ENCODE measurements around the gene TMEM44.

The TMEM44 gene

GRCh38 chr3:194633349-194634004 lies at the start of gene TMEM44:
Gene TMEM44 (minus strand): TSS chr3:194633419. CDS start chr3:194633215, 204 bp downstream.
- DNase-seq = peak in 27 of 56 donors; percentile 12 to 59 (median 28)

- peak in 46 of 56 donors; percentile 22 to 86 (median 57) for DNase-seq
Observed at GRCh38 chr3:194682694-194683310, 49.6 kb upstream of the TMEM44 start.

GRCh38 chr3:194682189-194682693 lies 49.0 kb upstream of the TMEM44 start:
- DNase-seq = no peak

- no peak for DNase-seq
Observed at GRCh38 chr3:194680888-194681615, 47.8 kb upstream of the TMEM44 start.

DNA sequence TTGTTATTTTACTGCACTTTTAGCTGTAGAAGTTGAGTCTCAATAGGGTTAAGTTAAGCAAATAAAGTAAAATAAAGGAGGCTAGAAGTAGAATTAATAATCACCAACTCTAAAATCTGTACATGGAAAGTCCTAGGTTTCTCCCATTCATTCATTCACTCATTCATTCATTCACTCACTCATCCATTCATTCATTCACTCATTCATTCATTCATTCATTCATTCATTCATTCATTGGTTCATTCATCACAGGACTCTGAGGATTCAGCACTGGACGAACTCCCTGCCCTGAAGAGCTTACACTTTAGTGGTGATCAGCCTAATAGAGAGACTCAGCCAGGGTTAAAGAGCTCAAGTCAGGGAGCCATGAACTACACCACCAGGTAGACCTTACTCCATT lies 43.3 kb upstream of the TMEM44 start:
- no peak for DNase-seq

DNA sequence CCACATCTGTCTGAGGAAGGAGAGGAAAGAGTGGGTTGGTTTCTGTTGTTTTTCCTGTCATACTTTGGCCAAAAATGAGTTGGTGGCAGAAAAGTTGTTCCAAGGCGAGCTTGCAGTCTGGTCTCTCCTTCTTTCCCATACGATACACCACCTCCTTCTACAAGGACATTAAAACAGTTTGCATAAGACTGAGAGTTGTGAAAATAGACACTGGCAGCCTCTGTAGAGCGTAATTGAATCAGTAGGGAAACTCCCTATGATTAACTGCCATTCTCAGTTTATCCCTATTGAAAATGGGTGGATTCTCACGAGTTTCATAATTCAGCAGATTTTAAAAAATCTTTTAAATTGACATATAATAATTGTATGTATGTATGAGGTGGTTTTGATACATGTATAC lies 42.5 kb upstream of the TMEM44 start:
- no peak for DNase-seq

- DNase-seq = peak in 24 of 56 donors; percentile 4 to 62 (median 34)
Observed at GRCh38 chr3:194675081-194675640, 41.9 kb upstream of the TMEM44 start.

DNA sequence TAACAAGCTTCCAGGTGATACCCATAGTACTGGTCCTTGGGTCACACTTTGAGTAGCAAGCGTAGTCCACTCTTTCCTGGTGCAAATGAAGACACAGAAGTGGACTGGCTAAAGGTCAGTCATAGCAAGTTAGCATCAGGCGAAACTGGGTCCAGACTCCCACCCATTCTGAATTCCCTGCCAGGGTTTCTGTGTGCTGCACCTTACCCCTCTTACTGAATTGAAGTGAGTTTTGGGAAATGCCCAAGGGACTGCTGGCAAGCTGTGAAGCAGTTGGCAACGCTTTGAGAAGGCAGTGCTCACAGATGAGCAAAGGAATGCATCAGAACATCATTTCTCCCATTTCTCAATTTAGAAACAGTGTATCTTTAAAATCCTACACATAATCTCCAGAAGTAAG lies 40.5 kb upstream of the TMEM44 start:
- DNase-seq = no peak

DNA sequence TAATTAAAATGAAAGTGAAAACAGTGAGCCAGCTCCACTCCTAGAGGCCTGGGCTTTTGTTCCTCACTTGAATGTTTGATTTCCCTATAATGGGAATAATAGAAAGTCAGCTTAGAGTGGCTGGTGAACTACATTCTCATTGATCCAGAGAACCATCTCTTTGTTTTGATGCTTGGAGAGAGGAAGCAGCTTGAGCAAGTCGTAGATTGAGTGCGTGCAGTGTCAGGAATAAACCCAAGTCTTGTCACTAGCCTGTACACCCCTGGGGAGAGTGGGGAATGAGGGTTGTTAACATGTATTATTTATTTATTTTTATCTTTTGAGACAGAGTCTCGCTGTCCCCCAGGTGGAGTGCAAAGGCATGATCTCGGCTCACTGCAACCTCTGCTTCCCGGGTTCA lies 39.7 kb upstream of the TMEM44 start:
- no peak for DNase-seq

DNA sequence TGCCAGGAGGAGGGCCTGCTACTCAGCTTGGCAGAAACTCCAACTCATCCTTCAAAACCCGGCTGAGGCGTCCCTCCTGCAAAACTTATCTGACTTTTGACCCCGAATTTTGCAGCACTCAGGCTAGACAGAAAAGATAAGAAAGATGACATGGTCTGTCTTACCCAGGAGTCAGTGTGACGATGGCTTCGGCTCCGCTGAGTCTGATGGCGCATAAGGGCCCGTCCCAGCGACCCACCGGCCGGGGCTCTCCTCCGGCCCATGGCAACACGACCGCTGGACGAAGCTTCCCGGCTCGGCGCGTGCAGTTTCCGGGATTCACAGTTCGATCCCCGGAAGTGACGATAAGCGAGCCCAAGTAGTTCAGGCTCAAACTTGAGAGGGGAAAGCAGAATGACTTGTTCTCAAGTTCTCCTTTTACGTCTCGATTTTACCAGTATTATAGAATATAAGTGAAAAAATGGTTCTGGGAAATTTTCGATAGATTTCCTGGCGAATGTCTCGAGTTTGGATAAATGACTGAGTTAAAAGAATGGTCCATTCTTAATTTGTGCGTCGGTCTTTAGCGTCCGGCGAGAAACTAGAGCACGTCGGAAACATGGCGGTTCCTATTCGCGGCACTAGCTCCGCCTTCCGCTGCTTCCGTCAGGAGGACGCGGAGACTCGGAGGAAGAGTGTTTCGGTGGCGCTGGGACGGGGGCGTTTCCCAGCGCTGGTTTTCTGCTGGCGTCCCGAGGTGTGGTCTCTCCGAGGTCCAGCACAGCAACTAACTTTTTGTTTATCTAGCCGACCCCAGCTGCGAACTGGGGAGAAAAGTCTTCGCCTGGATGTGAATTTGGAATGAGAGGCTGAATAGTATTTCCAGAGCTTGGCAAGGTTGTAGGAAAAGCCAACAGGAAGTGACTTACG lies 38.9 kb upstream of the TMEM44 start, which contains the start of gene LSG1:
Gene LSG1, minus strand, starts transcription at position 292 of the 909 bp plus-strand sequence. Its CDS starts 29 bp downstream, at position 263.
- peak in 55 of 56 donors; percentile 32 to 94 (median 83) for DNase-seq

DNA sequence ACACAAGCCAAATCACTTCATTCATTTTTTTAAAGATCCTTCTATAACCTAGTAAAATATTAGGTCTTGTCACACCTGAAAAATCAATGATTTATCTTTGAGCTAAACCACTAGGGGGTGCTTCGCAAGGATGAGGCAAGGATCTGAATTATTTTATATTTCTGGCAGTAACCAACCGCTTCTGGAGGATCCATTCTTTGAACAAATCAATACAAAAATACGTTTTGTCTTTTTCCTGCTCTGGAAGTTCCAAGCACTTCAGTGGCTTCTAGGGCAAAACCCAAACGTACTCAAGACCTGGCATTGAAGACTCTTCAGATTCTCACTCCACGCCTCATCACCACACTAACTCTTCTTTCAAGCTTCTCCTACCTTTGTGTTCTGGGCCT lies 38.3 kb upstream of the TMEM44 start:
- DNase-seq = no peak

- DNase-seq = no peak
Observed at GRCh38 chr3:194667363-194667762, 34.1 kb upstream of the TMEM44 start.

DNA sequence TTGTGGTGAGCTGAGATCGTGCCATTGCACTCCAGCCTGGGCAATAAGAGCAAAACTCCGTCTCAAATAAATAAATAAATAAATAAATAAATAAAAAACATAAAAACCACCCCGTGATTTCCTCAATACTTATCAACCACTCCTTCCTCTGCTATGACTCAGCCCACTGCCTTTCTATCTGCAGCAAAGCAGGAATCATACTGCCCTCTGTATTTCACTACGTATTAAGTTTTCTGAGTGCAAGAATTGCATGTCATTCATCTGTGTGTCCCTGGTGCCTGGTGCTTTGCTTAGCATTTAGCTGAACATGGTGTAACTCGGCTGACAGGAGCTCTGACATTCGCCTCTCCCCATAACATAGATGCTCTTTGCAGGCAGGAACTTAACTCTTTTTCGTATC lies 31.6 kb upstream of the TMEM44 start:
- no peak for DNase-seq

DNA sequence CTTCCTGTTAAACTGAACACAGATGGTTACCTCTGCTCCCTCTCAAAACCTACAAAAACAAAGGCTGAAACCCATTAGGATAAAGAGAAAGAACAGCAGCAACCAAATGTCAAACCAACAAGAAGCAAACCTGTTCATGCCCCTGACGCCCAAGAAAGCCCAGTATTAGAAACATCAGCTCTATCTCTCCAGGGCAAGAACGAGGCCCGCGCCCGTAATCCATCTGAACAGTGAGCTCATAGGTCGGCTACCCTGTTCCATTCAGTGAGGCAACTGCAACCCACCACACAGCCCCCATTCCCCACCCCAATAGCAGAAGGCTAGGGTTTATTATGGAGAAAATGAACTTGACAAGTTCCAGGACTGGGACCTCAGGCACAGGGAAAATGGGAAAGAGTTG lies 28.7 kb upstream of the TMEM44 start:
- no peak for DNase-seq

- DNase-seq = no peak
Observed at GRCh38 chr3:194661374-194661773, 28.2 kb upstream of the TMEM44 start.

DNA sequence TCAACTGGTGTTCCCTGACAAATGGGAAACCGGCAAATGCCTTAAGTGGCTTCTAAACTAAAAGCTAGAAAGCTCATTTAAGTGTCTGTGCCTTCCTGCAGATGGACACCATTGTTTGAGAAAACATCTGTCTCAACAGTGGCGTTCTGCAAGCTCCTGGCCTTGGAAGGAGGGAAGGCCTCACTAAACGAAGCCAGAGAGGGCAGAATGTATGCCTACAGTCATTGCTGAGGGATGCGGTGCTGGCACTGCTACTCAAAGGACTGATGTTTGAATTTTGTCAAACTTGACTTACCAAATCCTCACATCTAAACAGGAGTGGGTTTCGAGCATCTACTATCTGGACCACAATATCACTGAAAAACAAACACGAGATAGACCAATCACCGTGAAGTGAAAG lies 26.6 kb upstream of the TMEM44 start:
- no peak for DNase-seq

- no peak for DNase-seq
Observed at GRCh38 chr3:194658477-194659242, 25.4 kb upstream of the TMEM44 start.

- DNase-seq = no peak
Observed at GRCh38 chr3:194657439-194657838, 24.2 kb upstream of the TMEM44 start.

DNA sequence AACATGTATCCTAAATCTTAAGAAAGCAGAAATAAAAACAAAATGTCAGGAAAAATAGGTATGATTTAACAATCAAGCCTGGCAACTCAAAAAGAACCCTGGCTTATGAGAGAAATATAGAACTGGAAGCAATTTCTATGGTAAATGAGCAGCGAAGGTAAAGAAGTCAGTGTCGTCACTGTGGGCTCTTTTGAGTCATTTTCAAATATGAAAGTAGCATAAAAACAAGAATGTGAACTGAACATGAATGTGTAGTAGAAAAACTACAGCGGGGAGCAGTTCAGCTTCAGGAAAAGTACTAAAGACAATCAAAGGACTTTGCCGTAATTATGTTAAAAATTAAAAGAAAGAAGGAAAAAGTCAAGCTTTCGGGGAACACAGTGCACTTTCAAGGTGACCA lies 21.2 kb upstream of the TMEM44 start:
- no peak for DNase-seq

GRCh38 chr3:194647747-194648146 lies 14.5 kb upstream of the TMEM44 start:
- DNase-seq = no peak
